Activated naive CD8-positive, alpha-beta T cell treated with anti-CD3 and anti-CD28 coated beads, Interleukin-2, amount 10 ng/mL, durations not matched to agents 7 days and 5 days (primary cell): ENCODE measurements around the gene EGR1. TPM values are rescaled to one million over a fixed set of nuclear protein-coding genes. Genes with fewer than 3 reads are reported as not detected.
A peak's percentile ranks its signal among the peaks of the same experiment; 100 is the strongest.

ENCODE experiments used
- ATAC-seq: fragments of 150-1000 bp; cut with Tn5 transposase; one replicate; pipeline ENCODE4 v1.10.0; 2021; ENCODE audit warnings: low read depth, moderate library complexity
- POLR2A ChIA-PET: fragments of 350-600 bp; sonication (Branson Sonifier 250); formaldehyde crosslinking; loops from one replicate; lab custom pipeline; 2021; ENCODE audit warnings: antibody characterized with exemption; lab: Charles Lee
- DNase-seq: peaks from one replicate; pipeline ENCODE4 v3.0.0; 2021
- H3K27ac Mint-ChIP-seq: one replicate; pipeline ENCODE4 v1.8.0; 2022; ENCODE audit warnings: mild to moderate bottlenecking, mixed read lengths
- H3K27me3 Mint-ChIP-seq: one replicate; pipeline ENCODE4 v1.8.0; 2022; ENCODE audit warnings: mild to moderate bottlenecking, moderate library complexity, mixed read lengths
- H3K36me3 Mint-ChIP-seq: one replicate; pipeline ENCODE4 v1.8.0; 2021; ENCODE audit warnings: mild to moderate bottlenecking, mixed read lengths
- H3K4me1 Mint-ChIP-seq: one replicate; pipeline ENCODE4 v1.8.0; 2021; ENCODE audit warnings: mixed read lengths
- H3K4me3 Mint-ChIP-seq: one replicate; pipeline ENCODE4 v1.8.0; 2022; ENCODE audit warnings: mild to moderate bottlenecking, moderate library complexity, mixed read lengths
- H3K9me3 Mint-ChIP-seq: one replicate; pipeline ENCODE4 v1.8.0; 2021; ENCODE audit warnings: mixed read lengths
- total RNA-seq, 2 experiments: library from RNA; stranded (reverse); gene quantifications; one replicate each; pipeline ENCODE4 v1.2.3, GENCODE V29; 2021

EGR1 gene
- total RNA-seq, 2 experiments from 2014 or later: 4.6 to 5.1 TPM

- POLR2A ChIA-PET: no interaction called here
- Mint-ChIP-seq H3K27me3 (no peaks in the 10 kb centered on the region), H3K4me1 (peaks cover 4% of the 10 kb centered on the region), H3K4me3 (no peak overlapping the region), H3K9me3 (no peaks in the 10 kb centered on the region), H3K27ac (peak overlapping the region; percentile 9), H3K36me3 (peaks cover 28% of the 10 kb centered on the region)
- DNase-seq (no peak), ATAC-seq (no peak)
These were observed 50.4 kb downstream of the EGR1 start for GRCh38 chr5:138515556-138516245.

- DNase-seq (no peak), ATAC-seq (no peak)
- POLR2A ChIA-PET: no interaction called here
- Mint-ChIP-seq H3K27ac (no peak overlapping the region), H3K36me3 (peaks cover 24% of the 10 kb centered on the region), H3K9me3 (no peaks in the 10 kb centered on the region), H3K27me3 (no peaks in the 10 kb centered on the region), H3K4me3 (no peak overlapping the region), H3K4me1 (peaks cover 7% of the 10 kb centered on the region)
These were observed 52.2 kb downstream of the EGR1 start for GRCh38 chr5:138517437-138517836.

Other genes with a start within 250 kb of the EGR1 start
- gene GFRA3, start 190.9 kb upstream of the EGR1 start, total RNA-seq: not detected
- 10 to 100 TPM; 11.9 to 13.2 TPM for gene CDC25C, start 133.7 kb upstream of the EGR1 start, total RNA-seq
- gene FAM53C, start 127.2 kb upstream of the EGR1 start, total RNA-seq: 10 to 100 TPM; 29.3 to 31.2 TPM
- 10 to 100 TPM; 63.0 to 70.8 TPM for gene KDM3B, start 112.8 kb upstream of the EGR1 start, total RNA-seq
- 1 to 10 TPM; 1.3 to 1.5 TPM for gene REEP2, start 26.4 kb upstream of the EGR1 start, total RNA-seq
- 10 to 100 TPM; 65.2 to 68.1 TPM for gene ETF1, start 77.8 kb downstream of the EGR1 start, total RNA-seq
- gene HSPA9, start 109.9 kb downstream of the EGR1 start, total RNA-seq: 100 to 1,000 TPM; 168 to 183 TPM